Hepatic stellate cell (primary cell): ENCODE measurements around the gene ZSCAN1.
"Not testable (repeated sequence)": the region's sequence is repeated elsewhere in the genome, so short reads cannot be mapped to it uniquely, and the experiment has no call there.

Source experiments
- DNase-seq: peaks from one replicate; pipeline ENCODE4 v3.0.0; 2011; ENCODE audit warnings: low spot score

ZSCAN1 gene

GRCh38 chr19:58033741-58034476 is at the start of gene ZSCAN1:
Gene ZSCAN1 (plus strand): TSS chr19:58034025. CDS start chr19:58037837, 3,812 bp downstream.
- peak; percentile 80 for DNase-seq

GRCh38 chr19:57992841-57993240 is 41.0 kb upstream of the ZSCAN1 start:
- no peak for DNase-seq

GRCh38 chr19:58000677-58001076 is 33.1 kb upstream of the ZSCAN1 start:
- DNase-seq: no peak

- DNase-seq: peak; percentile 31
Measured at GRCh38 chr19:58001895-58002369, 31.9 kb upstream of the ZSCAN1 start.

- DNase-seq: peak; percentile 93
Measured at GRCh38 chr19:58002384-58003173, 31.2 kb upstream of the ZSCAN1 start, which contains the start of gene ZNF606. Gene ZNF606 (minus strand): TSS chr19:58002820. CDS start chr19:58001319, 1,501 bp downstream.

- no peak for DNase-seq
Measured at GRCh38 chr19:58003174-58003828, 30.5 kb upstream of the ZSCAN1 start.

- no peak for DNase-seq
Measured at GRCh38 chr19:58007285-58007684, 26.5 kb upstream of the ZSCAN1 start.

GRCh38 chr19:58008877-58009276 is 24.9 kb upstream of the ZSCAN1 start:
- DNase-seq: not testable (repeated sequence)

- DNase-seq: no peak
Measured at GRCh38 chr19:58009301-58009665, 24.5 kb upstream of the ZSCAN1 start.

GRCh38 chr19:58009666-58010301 is 24.0 kb upstream of the ZSCAN1 start:
- DNase-seq: peak; percentile 75

- DNase-seq: no peak
Measured at GRCh38 chr19:58010507-58010906, 23.3 kb upstream of the ZSCAN1 start.

GRCh38 chr19:58014141-58014540 is 19.7 kb upstream of the ZSCAN1 start:
- DNase-seq: no peak

- DNase-seq: no peak
Measured at GRCh38 chr19:58020129-58020528, 13.7 kb upstream of the ZSCAN1 start.

GRCh38 chr19:58021541-58022282 is 12.1 kb upstream of the ZSCAN1 start:
- DNase-seq: peak; percentile 68

- DNase-seq: no peak
Measured at GRCh38 chr19:58022283-58022660, 11.6 kb upstream of the ZSCAN1 start.

GRCh38 chr19:58024661-58025060 is 9.2 kb upstream of the ZSCAN1 start:
- DNase-seq: no peak

- no peak for DNase-seq
Measured at GRCh38 chr19:58034477-58034793, 610 bp downstream of the ZSCAN1 start.

- no peak for DNase-seq
Measured at GRCh38 chr19:58035863-58036262, 2.0 kb downstream of the ZSCAN1 start.

- DNase-seq: no peak
Measured at GRCh38 chr19:58037927-58038687, 4.3 kb downstream of the ZSCAN1 start.

- no peak for DNase-seq
Measured at GRCh38 chr19:58038688-58039204, 4.9 kb downstream of the ZSCAN1 start.
